ENCODE data around the gene KCNMA1.

- TF ChIP-seq CTCF (IDR thresholded peaks at IDR 0.05 in 2 of 3, conservative IDR thresholded peaks at IDR 0.05 in 1 of 3; ENCODE audit: borderline replicate concordance in 1 of 3, insufficient read depth in 1 of 3, low read depth in 2 of 3, low read length in 2 of 3) (no peak), TCF7L2 (IDR thresholded peaks at IDR 0.05; ENCODE audit: borderline replicate concordance, extremely low read depth, insufficient read depth, insufficient read length) (no peak), REST (IDR thresholded peaks at IDR 0.05; ENCODE audit: low read depth) (no peak), POLR2AphosphoS5 (IDR thresholded peaks at IDR 0.05; ENCODE audit: low read depth, low read length) (no peak), POLR2A (IDR thresholded peaks at IDR 0.05; ENCODE audit: borderline replicate concordance, extremely low read depth, insufficient read depth, insufficient read length) (no peak)
Measured at GRCh38 chr10:77310288-77310840, 327.2 kb downstream of the KCNMA1 start.

Measured in HCT116 (cell line).